Right lobe of liver (tissue), 6 donors: ENCODE results near the gene MYH14. TPM values are rescaled to one million over a fixed set of nuclear protein-coding genes. Genes with fewer than 3 reads are reported as not detected.
"Not testable (repeated sequence)": the region's sequence is repeated elsewhere in the genome, so short reads cannot be mapped to it uniquely, and the experiment has no call there.

ENCODE experiments used
- ATAC-seq, 4 donors: fragments of 200-7000 bp; cut with Tn5 transposase; one replicate each; pipeline ENCODE4 v1.9.1; 2020; ENCODE audit warnings: mild to moderate bottlenecking in 4 of 4, moderate library complexity in 4 of 4
- DNase-seq, 3 donors: peaks; one replicate each; pipeline ENCODE4 v3.0.0-alpha.2; 2020
- H3K27ac ChIP-seq, 3 donors: fragments of 200-600 bp; one replicate each; pipeline ENCODE4 v1.8.0; 2022
- H3K27me3 ChIP-seq, 2 donors: fragments of 200-600 bp; one replicate each; pipeline ENCODE4 v1.8.0; 2022
- H3K36me3 ChIP-seq, 4 donors: fragments of 200-600 bp; sonication (generic) in 1 of 4; one replicate each; pipeline versions ENCODE4 v1.5.1 to v1.8.0; 2017 to 2022; ENCODE audit warnings: control low read depth in 1 of 4
- H3K4me1 ChIP-seq, 4 donors: fragments of 200-600 bp; sonication (generic) in 1 of 4; one replicate each; pipeline versions ENCODE4 v1.5.1 to v1.8.0; 2017 to 2022; ENCODE audit warnings: control low read depth in 1 of 4
- H3K4me3 ChIP-seq, 3 donors: fragments of 200-600 bp; one replicate each; pipeline ENCODE4 v1.8.0; 2022
- H3K9me3 ChIP-seq, 4 donors: fragments of 200-600 bp; sonication (generic) in 1 of 4; one replicate each; pipeline versions ENCODE4 v1.5.1 to v1.8.0; 2017 to 2022; ENCODE audit warnings: control low read depth in 1 of 4
- CTCF ChIP-seq, 4 donors: fragments of 200-600 bp in 3 of 4; fragments of 450-650 bp in 1 of 4; IDR thresholded peaks; one replicate each; pipeline versions ENCODE4 v1.5.1 to v1.8.0; 2016 to 2022; ENCODE audit warnings: antibody characterized with exemption in 4 of 4, mild to moderate bottlenecking in 2 of 4
- POLR2A ChIP-seq: fragments of 450-650 bp; IDR thresholded peaks from one replicate; pipeline ENCODE4 v1.6.1; 2017; ENCODE audit warnings: antibody characterized with exemption, mild to moderate bottlenecking
- WGBS: methylation state at CpG from one replicate; pipeline ENCODE4 v1.1.6; 2018; ENCODE audit warnings: low coverage, low lambda C conversion rate; ENCODE audit not compliant: insufficient coverage; ENCODE audit errors: missing lambda C conversion rate; 5-methylcytosine and 5-hydroxymethylcytosine counted together
- intact Hi-C, 2 donors: fragments of 100-400 bp; cut with DNase I; formaldehyde crosslinking; loops; one replicate each; pipeline versions ENCODE4 v1.11.2 to v1.14.1; 2022
- total RNA-seq, 6 experiments: library from RNA; depleted of rRNA in 2 of 6; stranded (reverse); fragments of >200 nt in 2 of 6; fragmentation: NEBNext Ultra II Directional in 3 of 6; extraction: Animal tissue kit (Norgen Biotek cat#: 25700) in 3 of 6; gene quantifications; one replicate each; pipeline versions ENCODE4 v1.1.0 to v1.2.4, GENCODE V29; 2016 to 2023
- donor health status: DM: no; HTN: yes; CAD: no.
- donor health status: DM: no; HTN: no; CAD: no.
- donor health status: DM: no; HTN: no; CAD: no.
- donor health status: DM: no; HTN: yes; CAD: no.
- donor health status: DM: no; HTN: yes; CAD: no.

Gene MYH14
- total RNA-seq, 6 experiments from 2014 or later = 49.1 to 89.0 (median 65.8) TPM

DNA sequence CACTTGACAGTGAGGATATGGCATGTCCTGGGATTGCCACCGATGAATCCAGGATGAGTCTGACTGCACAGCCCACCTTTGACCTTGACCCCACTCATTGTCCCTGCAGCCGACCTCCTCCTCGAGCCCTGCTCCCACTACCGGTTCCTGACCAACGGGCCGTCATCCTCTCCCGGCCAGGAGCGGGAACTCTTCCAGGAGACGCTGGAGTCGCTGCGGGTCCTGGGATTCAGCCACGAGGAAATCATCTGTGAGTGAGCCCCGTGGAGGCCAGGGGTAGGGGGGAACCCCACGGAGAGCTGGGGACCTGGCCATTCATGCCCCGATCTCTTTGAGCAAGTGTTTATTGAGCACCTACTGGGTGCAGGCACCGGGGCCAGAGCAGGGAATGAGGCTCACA is 28.4 kb downstream of the MYH14 start:
- DNase-seq (no peak), ATAC-seq (no peak)
- TF ChIP-seq CTCF (IDR thresholded peaks at IDR 0.05) = no peak
- no peak for TF ChIP-seq POLR2A
- intact Hi-C loops = no loop called here
- no peak overlapping the region for H3K27ac ChIP-seq
- H3K4me3 ChIP-seq = no peak overlapping the region
- H3K27me3 ChIP-seq = no peaks in the 10 kb centered on the region
- WGBS = 55% methylated on average over 13 of the region's 16 CpGs
- H3K4me1 ChIP-seq = peaks cover 0 to 32% (median 10%) of the 10 kb centered on the region in 4 donors
- peaks cover 0 to under 1% (median 0%) of the 10 kb centered on the region in 4 donors for H3K36me3 ChIP-seq
- H3K9me3 ChIP-seq = no peaks in the 10 kb centered on the region

- no peak overlapping the region for H3K4me3 ChIP-seq
- TF ChIP-seq CTCF (IDR thresholded peaks at IDR 0.05) = no peak
- TF ChIP-seq POLR2A = no peak
- H3K27ac ChIP-seq = peak overlapping the region in 2 of 3 donors; percentile 40 to 54
- ATAC-seq (no peak), DNase-seq (no peak)
- peaks cover 0 to 32% (median 10%) of the 10 kb centered on the region in 4 donors for H3K4me1 ChIP-seq
- no peaks in the 10 kb centered on the region for H3K36me3 ChIP-seq
- 64% methylated on average over 1 of the region's 3 CpGs for WGBS
- H3K27me3 ChIP-seq = no peaks in the 10 kb centered on the region
- intact Hi-C loops = no loop called here
- no peaks in the 10 kb centered on the region for H3K9me3 ChIP-seq
Measured at GRCh38 chr19:50232600-50232999, 29.2 kb downstream of the MYH14 start.

- TF ChIP-seq POLR2A (no peak), CTCF (IDR thresholded peaks at IDR 0.05) (no peak)
- DNase-seq (no peak), ATAC-seq (peak; percentile 1 to 34 (median 16))
- H3K4me3 ChIP-seq = no peak overlapping the region
- 43% methylated on average over 15 of the region's 23 CpGs for WGBS
- H3K27ac ChIP-seq = peak overlapping the region in 2 of 3 donors; percentile 40 to 81
- H3K27me3 ChIP-seq = no peaks in the 10 kb centered on the region
- no peaks in the 10 kb centered on the region for H3K9me3 ChIP-seq
- no peaks in the 10 kb centered on the region for H3K36me3 ChIP-seq
- peaks cover 0 to 32% (median 10%) of the 10 kb centered on the region in 4 donors for H3K4me1 ChIP-seq
- intact Hi-C loops = no loop called here
Measured at GRCh38 chr19:50233308-50233910, 30.0 kb downstream of the MYH14 start.

DNA sequence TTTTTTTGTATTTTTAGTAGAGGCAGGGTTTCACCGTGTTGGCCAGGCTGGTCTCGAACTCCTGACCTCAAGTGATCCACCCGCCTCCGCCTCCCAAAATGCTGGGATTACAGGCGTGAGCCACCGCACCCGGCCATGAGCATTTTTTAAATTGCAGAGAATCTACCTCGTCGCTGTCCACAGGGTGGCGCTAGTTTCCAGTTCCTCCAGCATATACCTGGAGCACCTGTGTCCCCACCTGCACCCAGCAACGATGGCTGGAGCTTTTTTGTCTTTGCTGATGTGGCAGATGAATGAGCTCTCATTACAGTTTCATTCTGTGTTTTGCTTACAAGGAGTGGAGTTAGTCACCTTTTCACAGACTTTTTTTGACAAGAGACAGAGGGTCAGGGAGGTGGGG is 34.1 kb downstream of the MYH14 start:
- intact Hi-C loops, H3K9me3 ChIP-seq, H3K36me3 ChIP-seq, H3K27me3 ChIP-seq, DNase-seq, H3K27ac ChIP-seq, ATAC-seq, H3K4me3 ChIP-seq: not testable (repeated sequence)
- peaks cover 0 to 27% (median 10%) of the 10 kb centered on the region in 4 donors for H3K4me1 ChIP-seq
- TF ChIP-seq CTCF (IDR thresholded peaks at IDR 0.05) = peak in 3 of 4 donors; percentile 15 to 24 (median 15)
- WGBS = 35% methylated on average over 10 of the region's 11 CpGs
